GM18508 (cell line): Measurements from ENCODE around the gene MAP3K21.
A peak's percentile ranks its signal among the peaks of the same experiment; 100 is the strongest.

Source experiments
- ATAC-seq: cut with Tn5 transposase; IDR thresholded peaks from one replicate; pipeline ENCODE4 v1.9.1; 2021; ENCODE audit warnings: moderate number of reproducible peaks; ENCODE audit not compliant: insufficient read depth, unreplicated experiment

The MAP3K21 gene

GRCh38 chr1:233323718-233324117 lies 3.8 kb upstream of the MAP3K21 start:
- no peak for ATAC-seq

GRCh38 chr1:233326319-233326718 lies 1.2 kb upstream of the MAP3K21 start:
- ATAC-seq = no peak

- no peak for ATAC-seq
Observed at GRCh38 chr1:233326811-233327650, 493 bp upstream of the MAP3K21 start.

- no peak for ATAC-seq
Observed at GRCh38 chr1:233328142-233328921, 808 bp downstream of the MAP3K21 start.

- no peak for ATAC-seq
Observed at GRCh38 chr1:233331676-233332519, 4.4 kb downstream of the MAP3K21 start.

GRCh38 chr1:233333086-233333485 lies 5.6 kb downstream of the MAP3K21 start:
- ATAC-seq = no peak

GRCh38 chr1:233334092-233334491 lies 6.6 kb downstream of the MAP3K21 start:
- no peak for ATAC-seq

- ATAC-seq = no peak
Observed at GRCh38 chr1:233336554-233337456, 9.3 kb downstream of the MAP3K21 start.

GRCh38 chr1:233337505-233337904 lies 10.0 kb downstream of the MAP3K21 start:
- ATAC-seq = no peak

- no peak for ATAC-seq
Observed at GRCh38 chr1:233338102-233338501, 10.6 kb downstream of the MAP3K21 start.

GRCh38 chr1:233340031-233340555 lies 12.6 kb downstream of the MAP3K21 start:
- ATAC-seq = no peak

- no peak for ATAC-seq
Observed at GRCh38 chr1:233340966-233341516, 13.5 kb downstream of the MAP3K21 start.

- no peak for ATAC-seq
Observed at GRCh38 chr1:233342086-233342485, 14.6 kb downstream of the MAP3K21 start.

- ATAC-seq = no peak
Observed at GRCh38 chr1:233343262-233343661, 15.7 kb downstream of the MAP3K21 start.

GRCh38 chr1:233347338-233347737 lies 19.8 kb downstream of the MAP3K21 start:
- ATAC-seq = no peak

- ATAC-seq = no peak
Observed at GRCh38 chr1:233349137-233349536, 21.6 kb downstream of the MAP3K21 start.

- ATAC-seq = no peak
Observed at GRCh38 chr1:233354983-233355382, 27.5 kb downstream of the MAP3K21 start.

GRCh38 chr1:233355841-233356704 lies 28.5 kb downstream of the MAP3K21 start:
- ATAC-seq = peak; percentile 71
